ENCODE data around the gene C4orf33.

The C4orf33 gene

GRCh38 chr4:129131343-129131742 is 35.4 kb downstream of the C4orf33 start:
- no peak for DNase-seq

GRCh38 chr4:129136433-129136832 is 40.5 kb downstream of the C4orf33 start:
- DNase-seq = no peak

GRCh38 chr4:129138810-129139496 is 43.0 kb downstream of the C4orf33 start:
- no peak for DNase-seq

DNA sequence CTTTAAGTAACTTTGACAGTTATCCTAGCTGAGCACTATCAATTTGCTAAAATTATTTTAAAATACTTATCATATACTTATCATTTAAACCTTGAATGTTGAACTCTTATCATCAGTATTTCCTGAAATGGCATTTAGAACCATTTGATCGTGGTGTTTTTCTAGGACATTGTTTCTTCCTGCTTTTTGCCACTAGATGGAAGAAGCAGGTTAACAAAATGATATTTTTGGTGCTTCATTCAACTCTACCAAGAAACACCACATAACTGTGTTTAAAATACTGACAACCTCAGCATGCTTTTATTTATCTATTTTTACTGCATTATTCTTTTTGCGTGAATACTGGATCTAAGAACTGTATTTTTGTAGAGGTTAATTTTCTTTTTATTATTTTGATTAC is 44.6 kb downstream of the C4orf33 start:
- no peak for DNase-seq

- no peak for DNase-seq
Observed at GRCh38 chr4:129143359-129143758, 47.4 kb downstream of the C4orf33 start.

DNA sequence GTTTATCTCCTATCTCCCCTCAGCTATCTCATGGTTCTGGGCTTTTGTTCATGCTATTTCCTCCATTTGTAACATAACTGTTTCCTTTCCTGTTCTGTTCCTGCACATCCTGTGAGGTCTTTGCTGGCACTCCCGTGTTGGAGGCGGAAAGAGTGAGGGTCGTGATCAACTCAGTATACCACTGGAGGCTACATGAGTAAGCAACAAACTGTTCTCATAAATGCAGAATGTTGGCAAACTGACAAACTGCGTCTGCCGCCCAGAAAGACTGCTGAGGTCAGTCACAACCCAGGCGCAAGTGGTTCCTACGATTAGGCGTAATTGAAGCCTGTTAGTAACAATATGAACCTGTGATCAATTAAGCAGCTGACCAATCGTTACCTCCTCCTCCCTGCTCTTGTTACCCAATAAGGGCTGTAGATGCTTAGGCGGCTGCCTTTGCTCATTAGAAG is 48.8 kb downstream of the C4orf33 start:
- no peak for DNase-seq

GRCh38 chr4:129145222-129145730 is 49.3 kb downstream of the C4orf33 start:
- DNase-seq = no peak

GRCh38 chr4:129146639-129147038 is 50.7 kb downstream of the C4orf33 start:
- no peak for DNase-seq

DNA sequence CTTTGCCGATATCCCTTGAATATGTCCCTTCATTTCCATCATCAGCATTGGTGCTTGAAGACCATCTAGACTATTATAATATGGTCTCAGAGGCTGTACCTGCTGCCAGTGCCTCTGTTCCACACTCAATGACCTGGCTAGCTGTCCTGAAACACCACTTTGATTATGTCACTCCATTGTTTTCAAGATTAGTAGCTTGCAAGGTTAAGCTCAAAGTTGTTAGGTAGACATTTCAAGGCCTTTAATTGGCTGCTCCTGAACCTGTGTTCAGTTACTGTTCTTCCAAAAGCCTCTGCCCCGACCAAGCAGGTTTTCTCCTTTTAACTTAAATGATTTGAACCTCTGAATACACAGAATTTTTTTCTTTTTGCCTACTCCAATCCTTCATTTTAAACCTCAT is 52.9 kb downstream of the C4orf33 start:
- DNase-seq = no peak

DNA sequence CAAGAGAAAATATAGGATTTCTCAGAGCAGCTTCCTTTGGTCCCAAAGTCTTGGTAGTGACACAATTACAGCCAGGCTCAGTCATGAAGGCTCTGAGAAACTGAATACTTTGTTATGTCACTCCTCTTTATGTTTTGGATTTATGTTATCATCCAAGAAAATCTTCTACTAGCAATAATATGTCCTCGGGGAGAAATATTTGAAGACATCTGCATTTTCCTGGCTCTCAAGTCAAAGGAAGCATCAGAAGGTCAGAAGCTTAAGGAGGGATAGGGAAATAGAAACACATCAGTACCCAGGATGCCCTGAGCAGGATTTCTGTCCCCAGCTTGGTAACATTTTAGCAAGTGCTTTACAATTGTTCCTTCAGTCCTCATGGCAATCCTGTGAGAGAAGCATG is 54.0 kb downstream of the C4orf33 start:
- DNase-seq = no peak

DNA sequence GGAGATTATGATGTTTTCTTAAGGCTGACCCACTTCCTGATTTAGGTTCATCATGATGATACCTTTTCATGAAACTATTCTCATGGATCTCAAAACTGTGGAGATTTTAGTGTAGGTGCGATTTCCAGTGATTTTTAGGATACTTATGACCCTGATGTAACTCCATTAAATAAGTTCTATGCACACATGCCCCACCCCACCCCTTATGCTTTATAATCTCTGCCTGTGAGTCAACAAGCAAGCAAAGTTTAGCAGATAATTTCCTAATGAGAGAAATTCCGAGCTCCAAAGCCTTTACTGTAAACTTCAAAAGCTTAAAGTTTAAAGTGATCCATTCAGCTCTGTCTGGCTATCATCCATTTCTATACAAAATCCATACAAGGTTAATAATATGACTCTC is 56.4 kb downstream of the C4orf33 start:
- no peak for DNase-seq

DNA sequence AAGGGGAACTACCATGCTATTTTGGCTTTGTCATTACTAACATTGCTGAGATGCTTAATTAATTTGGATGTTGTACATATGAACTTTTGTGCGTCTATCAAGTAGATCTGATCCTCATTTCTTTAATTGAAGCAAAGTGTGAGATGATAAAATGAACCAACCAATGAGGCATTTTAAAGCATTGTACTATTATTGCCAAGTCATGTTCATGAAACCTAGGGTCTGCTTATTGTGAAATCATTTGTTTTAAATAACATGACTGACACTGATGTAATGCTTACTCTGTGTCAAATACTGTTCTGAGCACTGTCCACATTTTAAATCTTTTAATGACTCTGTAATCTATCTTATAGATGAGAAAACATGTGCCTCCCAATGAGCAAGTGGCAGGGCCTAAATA is 57.7 kb downstream of the C4orf33 start:
- DNase-seq = no peak

GRCh38 chr4:129162450-129162849 is 66.5 kb downstream of the C4orf33 start:
- no peak for DNase-seq

DNA sequence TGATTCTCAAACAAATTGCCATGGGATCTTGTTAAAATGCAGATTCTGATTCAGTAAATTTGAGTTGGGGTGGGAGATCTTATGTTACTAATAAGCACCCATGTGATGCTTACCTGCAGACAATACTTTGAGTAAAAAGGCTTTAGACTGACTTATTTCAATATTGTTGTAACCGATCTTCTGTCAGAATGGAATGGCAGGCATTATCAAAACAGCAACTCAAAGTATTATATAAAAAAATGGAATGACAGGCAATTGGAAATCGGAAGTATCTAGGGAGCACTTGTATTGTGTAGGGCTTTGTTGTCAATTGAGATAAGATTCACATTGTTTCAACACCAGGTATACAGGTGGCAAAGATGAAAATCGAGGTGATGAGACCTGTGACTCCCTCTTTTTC is 67.5 kb downstream of the C4orf33 start:
- no peak for DNase-seq

- DNase-seq = no peak
Observed at GRCh38 chr4:129164243-129164642, 68.3 kb downstream of the C4orf33 start.
